CD14-positive monocyte (primary cell): ENCODE results near the gene SLX9. TPM values are rescaled to one million over a fixed set of nuclear protein-coding genes. Genes with fewer than 3 reads are reported as not detected.

Source experiments
- DNase-seq, 3 donors: peaks; one replicate each; pipeline ENCODE4 v3.0.0-alpha.2; 2011 to 2022
- H2AFZ ChIP-seq: 2 replicates; pipeline ENCODE4 v1.6.0; 2012; ENCODE audit warnings: mild to moderate bottlenecking, low read depth, low read length, inconsistent platforms; ENCODE audit not compliant: insufficient read depth, poor library complexity, severe bottlenecking
- H3K27ac ChIP-seq, 2 donors: 1 replicate in 1 of 2; 2 replicates in 1 of 2; pipeline ENCODE4 v1.5.1; 2012 to 2013; ENCODE audit warnings: low read length in 2 of 2, control low read depth in 1 of 2, inconsistent platforms in 1 of 2, low read depth in 1 of 2, mild to moderate bottlenecking in 1 of 2
- H3K27me3 ChIP-seq, 2 donors: one replicate each; pipeline versions ENCODE4 v1.6.0 to v1.6.1; 2011 to 2013; ENCODE audit warnings: low read length in 2 of 2; ENCODE audit not compliant: control insufficient read depth in 2 of 2, insufficient read depth in 2 of 2
- H3K36me3 ChIP-seq, 2 donors: replicated peaks in 1 of 2; 1 replicate in 1 of 2; 2 replicates in 1 of 2; pipeline versions ENCODE4 v1.5.1 to v1.6.1; 2012 to 2013; ENCODE audit warnings: low read length in 2 of 2, control low read depth in 1 of 2, inconsistent platforms in 1 of 2, mild to moderate bottlenecking in 1 of 2; ENCODE audit not compliant: insufficient read depth in 2 of 2, control insufficient read depth in 1 of 2
- H3K4me1 ChIP-seq, 2 donors: 1 replicate in 1 of 2; 2 replicates in 1 of 2; pipeline versions ENCODE4 v1.5.1 to v1.6.1; 2012 to 2013; ENCODE audit warnings: low read length in 2 of 2, control low read depth in 1 of 2, inconsistent platforms in 1 of 2, mild to moderate bottlenecking in 1 of 2, moderate library complexity in 1 of 2; ENCODE audit not compliant: insufficient read depth in 2 of 2, control insufficient read depth in 1 of 2
- H3K4me2 ChIP-seq: replicated peaks from 2 replicates; pipeline ENCODE3; 2012; ENCODE audit warnings: low read length, moderate library complexity, mild to moderate bottlenecking; ENCODE audit not compliant: poor library complexity, severe bottlenecking; ENCODE audit errors: extremely low read depth
- H3K4me3 ChIP-seq, 3 experiments: fragments of 200-600 bp in 1 of 3; sonication (generic) in 1 of 3; replicated peaks in 1 of 3; 1 replicate in 2 of 3; 2 replicates in 1 of 3; pipeline ENCODE4 v1.5.1; 2011 to 2013; ENCODE audit warnings: low read length in 3 of 3, mild to moderate bottlenecking in 3 of 3, control low read depth in 2 of 3, low read depth in 2 of 3, inconsistent platforms in 1 of 3, moderate library complexity in 1 of 3
- H3K79me2 ChIP-seq: 2 replicates; pipeline ENCODE4 v1.6.0; 2012; ENCODE audit warnings: mild to moderate bottlenecking, control low read depth, inconsistent platforms, low read length, moderate library complexity; ENCODE audit not compliant: insufficient read depth
- H3K9ac ChIP-seq: 2 replicates; pipeline ENCODE4 v1.6.0; 2017; ENCODE audit warnings: low read length, mild to moderate bottlenecking; ENCODE audit not compliant: insufficient read depth, poor library complexity, severe bottlenecking
- H3K9me3 ChIP-seq, 2 donors: replicated peaks in 1 of 2; 1 replicate in 1 of 2; 2 replicates in 1 of 2; pipeline versions ENCODE4 v1.5.1 to v1.6.1; 2012 to 2013; ENCODE audit warnings: low read length in 2 of 2, control low read depth in 1 of 2; ENCODE audit not compliant: control insufficient read depth in 1 of 2, insufficient read depth in 1 of 2
- H4K20me1 ChIP-seq: 2 replicates; pipeline ENCODE4 v1.6.0; 2012; ENCODE audit warnings: mild to moderate bottlenecking, low read length, control low read depth, moderate library complexity; ENCODE audit not compliant: insufficient read depth
- H3K27ac Mint-ChIP-seq, 7 donors: one replicate each; pipeline ENCODE4 v1.8.0; 2020; ENCODE audit warnings: mild to moderate bottlenecking in 7 of 7, mixed read lengths in 7 of 7, moderate library complexity in 6 of 7, inconsistent platforms in 2 of 7
- H3K27me3 Mint-ChIP-seq, 3 donors: one replicate each; pipeline ENCODE4 v1.8.0; 2021 to 2022; ENCODE audit warnings: low read depth in 3 of 3, mild to moderate bottlenecking in 3 of 3, mixed read lengths in 3 of 3, moderate library complexity in 3 of 3, inconsistent platforms in 1 of 3
- H3K36me3 Mint-ChIP-seq, 2 donors: one replicate each; pipeline ENCODE4 v1.8.0; 2020; ENCODE audit warnings: mixed read lengths in 2 of 2, inconsistent platforms in 1 of 2, mild to moderate bottlenecking in 1 of 2
- H3K4me1 Mint-ChIP-seq: one replicate; pipeline ENCODE4 v1.8.0; 2020; ENCODE audit warnings: mild to moderate bottlenecking, mixed read lengths
- H3K4me3 Mint-ChIP-seq, 2 donors: one replicate each; pipeline ENCODE4 v1.8.0; 2020; ENCODE audit warnings: mild to moderate bottlenecking in 2 of 2, mixed read lengths in 2 of 2, moderate library complexity in 1 of 2
- H3K9me3 Mint-ChIP-seq, 7 donors: one replicate each; pipeline ENCODE4 v1.8.0; 2020 to 2022; ENCODE audit warnings: mixed read lengths in 7 of 7, mild to moderate bottlenecking in 6 of 7, moderate library complexity in 6 of 7, inconsistent platforms in 2 of 7
- CTCF ChIP-seq: fragments of 200-600 bp; IDR thresholded peaks from one replicate; pipeline ENCODE4 v1.8.0; 2022; ENCODE audit warnings: antibody characterized with exemption, mild to moderate bottlenecking
- WGBS: methylation state at CpG from one replicate; pipeline ENCODE4 v1.1.5; 2013; ENCODE audit warnings: missing lambda C conversion rate; ENCODE audit not compliant: insufficient coverage; 5-methylcytosine and 5-hydroxymethylcytosine counted together
- intact Hi-C, 2 donors: fragments of 100-400 bp; cut with micrococcal nuclease; formaldehyde crosslinking; loops; one replicate each; pipeline versions ENCODE4 v1.15.0 to v1.15.1; 2023
- polyA plus RNA-seq, 3 donors: library from polyadenylated mRNA; depleted of rRNA in 1 of 3; unstranded in 2 of 3; stranded (reverse) in 1 of 3; fragments of 300-500 nt in 2 of 3; fragments of >200 nt in 1 of 3; fragmentation: Illumina TruSeq in 2 of 3; gene quantifications; 1 replicate in 2 of 3; 2 replicates in 1 of 3; pipeline ENCODE4 v1.2.3, GENCODE V29; 2012 to 2021

The SLX9 gene
- polyA plus RNA-seq, 3 donors: 7.5 to 9.0 (median 9.0) TPM

DNA sequence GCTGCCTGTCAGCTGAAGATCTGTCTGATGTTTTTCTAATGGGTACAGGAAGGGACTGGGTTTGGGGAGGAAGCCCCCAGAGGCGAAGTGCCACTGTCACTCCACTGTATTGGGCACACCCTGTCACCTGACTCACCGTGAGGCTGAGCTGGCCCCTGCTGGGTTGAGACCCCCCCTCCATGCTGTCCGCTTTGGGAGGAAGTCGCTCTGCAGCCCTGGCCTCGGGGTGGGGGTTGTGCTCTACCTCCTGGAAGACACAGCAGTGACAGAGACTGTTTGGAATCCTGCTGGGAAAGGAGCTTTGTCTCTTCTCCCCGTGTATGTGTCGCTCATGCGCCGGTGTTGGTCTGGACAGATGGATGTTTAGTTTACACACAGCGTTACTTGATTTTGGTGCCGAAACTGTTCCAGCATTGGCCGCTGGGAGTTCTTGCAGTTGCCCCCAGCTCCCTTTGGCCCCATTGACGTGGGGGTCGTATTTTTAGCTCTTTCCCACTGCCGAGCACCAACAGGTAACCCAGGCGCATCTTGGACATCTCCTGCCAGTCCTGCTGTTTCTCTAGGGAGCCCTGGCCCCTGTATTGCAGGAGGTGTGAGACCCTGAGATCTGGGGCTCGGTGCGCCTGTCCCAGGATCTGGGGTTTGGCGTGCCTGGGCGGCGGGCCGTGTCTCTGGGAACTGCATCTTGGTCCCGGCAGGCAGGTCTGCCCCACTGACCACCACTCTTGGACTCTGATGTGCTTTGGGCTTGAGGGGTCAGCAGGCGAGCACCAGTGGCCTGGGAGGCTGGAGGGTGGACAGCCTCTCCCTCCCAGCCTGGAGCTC lies 30.3 kb downstream of the SLX9 start:
- Histone ChIP-seq H3K9ac (no peak overlapping the region), H3K9me3 (no peaks in the 10 kb centered on the region), H2AFZ (peak overlapping the region; percentile 12), H3K27ac (peak overlapping the region; percentile 34 to 93), H4K20me1 (no peaks in the 10 kb centered on the region), H3K4me2 (no peak overlapping the region), H3K27me3 (no peaks in the 10 kb centered on the region), H3K4me1 (peaks cover 56 to 58% of the 10 kb centered on the region in 2 donors), H3K36me3 (peaks cover 3 to 18% of the 10 kb centered on the region in 2 donors), H3K79me2 (peaks cover 4% of the 10 kb centered on the region), H3K4me3 (no peak overlapping the region)
- H3K4me1 Mint-ChIP-seq: peaks cover 52% of the 10 kb centered on the region
- peaks cover 0 to 2% (median 0%) of the 10 kb centered on the region in 7 donors for H3K9me3 Mint-ChIP-seq
- H3K27me3 Mint-ChIP-seq: peaks cover 1 to 6% (median 4%) of the 10 kb centered on the region in 3 donors
- peaks cover 21 to 49% of the 10 kb centered on the region in 2 donors for H3K36me3 Mint-ChIP-seq
- DNase-seq: peak; percentile 79 to 86 (median 81)
- intact Hi-C loops: loop anchor here in 1 of 2 donors (5.0 kb wide), 3 partner anchors 107 to 847 kb away; partner anchors contain the start of gene POFUT2
- 85% methylated on average over 19 of the region's 24 CpGs for WGBS
- H3K27ac Mint-ChIP-seq: peak overlapping the region; percentile 89 to 97 (median 96)
- no peak for TF ChIP-seq CTCF
- peak overlapping the region; percentile 54 to 69 for H3K4me3 Mint-ChIP-seq

GRCh38 chr21:44970766-44971671 lies 31.2 kb downstream of the SLX9 start:
- peaks cover 43% of the 10 kb centered on the region for H3K4me1 Mint-ChIP-seq
- Histone ChIP-seq H4K20me1 (no peaks in the 10 kb centered on the region), H2AFZ (no peak overlapping the region), H3K27me3 (no peaks in the 10 kb centered on the region), H3K4me2 (no peak overlapping the region), H3K4me3 (no peak overlapping the region), H3K4me1 (peaks cover 47 to 49% of the 10 kb centered on the region in 2 donors), H3K27ac (no peak overlapping the region), H3K9me3 (no peaks in the 10 kb centered on the region), H3K36me3 (peaks cover 3 to 27% of the 10 kb centered on the region in 2 donors), H3K9ac (no peak overlapping the region), H3K79me2 (peaks cover 2% of the 10 kb centered on the region)
- WGBS: 97% methylated on average over 30 of the region's 36 CpGs
- peak overlapping the region in 5 of 7 donors; percentile 25 to 97 (median 94) for H3K27ac Mint-ChIP-seq
- TF ChIP-seq CTCF: no peak
- H3K27me3 Mint-ChIP-seq: peaks cover 1 to 4% (median 4%) of the 10 kb centered on the region in 3 donors
- H3K9me3 Mint-ChIP-seq: no peaks in the 10 kb centered on the region
- no peak overlapping the region for H3K4me3 Mint-ChIP-seq
- intact Hi-C loops: no loop called here
- no peak for DNase-seq
- H3K36me3 Mint-ChIP-seq: peaks cover 17 to 50% of the 10 kb centered on the region in 2 donors
